K562 (cell line): ENCODE measurements around the gene CREB3L2. TPM values are rescaled to one million over a fixed set of nuclear protein-coding genes. Genes with fewer than 3 reads are reported as not detected.

ENCODE experiments used
- ATAC-seq: fragments of 200-7000 bp; cut with Tn5 transposase; 3 replicates; pipeline ENCODE4 v1.9.1; 2020; ENCODE audit warnings: moderate library complexity
- BruUV-seq: library from RNA; stranded (reverse); fragments of 400-500 nt; replicated peaks from 2 replicates; lab custom pipeline; 2021; lab: Mats Ljungman, UMichigan
- CTCF ChIA-PET: fragments of 300-600 bp; formaldehyde crosslinking; extraction: SDS; loops from one replicate; lab custom pipeline; 2021; ENCODE audit warnings: low intra/inter-chr PET ratio; lab: Yijun Ruan, JAX
- POLR2A ChIA-PET: fragments of 300-600, 350-650 bp; sonication (Branson Sonifier 250); formaldehyde crosslinking; extraction: SDS; loops from one replicate; lab custom pipeline; 2021; ENCODE audit warnings: antibody characterized with exemption, inconsistent platforms; lab: Yijun Ruan, JAX
- DNase-seq, 4 experiments: peaks; one replicate each; pipeline versions ENCODE4 v3.0.0 to v3.0.0-alpha.2; 2011 to 2018; ENCODE audit warnings: low spot score in 3 of 4, mixed read lengths in 3 of 4; ENCODE audit errors: extremely low read depth in 1 of 4
- FAIRE-seq: peaks from 2 replicates; lab custom pipeline; 2011; peaks lifted over from hg19 to GRCh38; lab: Jason Lieb, UNC
- H2AFZ ChIP-seq: 2 replicates; pipeline ENCODE4 v1.6.0; 2011; ENCODE audit warnings: low read depth, low read length, control low read depth, inconsistent platforms
- H3K27ac ChIP-seq: fragments of 200-600 bp; 3 replicates; pipeline ENCODE4 v1.8.0; 2011; ENCODE audit warnings: low read depth, mild to moderate bottlenecking, control low read depth, inconsistent platforms, low read length, moderate library complexity, mixed read lengths; ENCODE audit errors: extremely low read depth
- H3K27me3 ChIP-seq, 2 experiments: fragments of 300-600 bp in 1 of 2; 2 replicates in 1 of 2; 3 replicates in 1 of 2; pipeline versions ENCODE4 v1.6.0 to v1.8.0; 2011; ENCODE audit warnings: inconsistent platforms in 2 of 2, low read length in 2 of 2, mild to moderate bottlenecking in 1 of 2, mixed read lengths in 1 of 2, moderate library complexity in 1 of 2; ENCODE audit not compliant: control insufficient read depth in 2 of 2, insufficient read depth in 2 of 2
- H3K36me3 ChIP-seq: fragments of 300-600 bp; 3 replicates; pipeline ENCODE4 v1.8.0; 2011; ENCODE audit warnings: mild to moderate bottlenecking, low read length, inconsistent platforms; ENCODE audit not compliant: control insufficient read depth, insufficient read depth
- H3K4me1 ChIP-seq, 2 experiments: fragments of 200-600 bp in 1 of 2; replicated peaks in 1 of 2; 2 replicates in 1 of 2; 3 replicates in 1 of 2; pipeline versions ENCODE4 v1.5.1 to v1.8.0; 2011; ENCODE audit warnings: inconsistent platforms in 2 of 2, low read length in 2 of 2, mild to moderate bottlenecking in 1 of 2, mixed read lengths in 1 of 2, moderate library complexity in 1 of 2; ENCODE audit not compliant: control insufficient read depth in 2 of 2, insufficient read depth in 2 of 2
- H3K4me2 ChIP-seq: 2 replicates; pipeline ENCODE4 v1.6.1; 2011; ENCODE audit warnings: low read length, control low read depth, inconsistent platforms, mixed read lengths; ENCODE audit not compliant: insufficient read depth
- H3K4me3 ChIP-seq: fragments of 200-600 bp; sonication (generic), shearing (Covaris generic); 2 replicates; pipeline ENCODE4 v1.5.1; 2016; ENCODE audit warnings: control low read depth, inconsistent platforms
- H3K79me2 ChIP-seq: fragments of 200-600 bp; 3 replicates; pipeline ENCODE4 v1.8.0; 2011; ENCODE audit warnings: low read length, inconsistent platforms; ENCODE audit not compliant: control insufficient read depth, insufficient read depth
- H3K9ac ChIP-seq, 2 experiments: 2 replicates each; pipeline versions ENCODE4 v1.6.0 to v1.6.1; 2011; ENCODE audit warnings: low read depth in 2 of 2, low read length in 2 of 2, control low read depth in 1 of 2, inconsistent platforms in 1 of 2, mild to moderate bottlenecking in 1 of 2, mixed read lengths in 1 of 2; ENCODE audit not compliant: insufficient read depth in 1 of 2
- H3K9me1 ChIP-seq: one replicate; pipeline ENCODE4 v1.6.0; 2011; ENCODE audit warnings: inconsistent platforms, mild to moderate bottlenecking, low read length, moderate library complexity; ENCODE audit not compliant: control insufficient read depth, insufficient read depth
- H3K9me3 ChIP-seq: replicated peaks from 2 replicates; pipeline ENCODE4 v1.5.1; 2011; ENCODE audit warnings: low read depth, low read length, inconsistent platforms; ENCODE audit not compliant: control insufficient read depth, insufficient read depth
- H4K20me1 ChIP-seq: replicated peaks from 2 replicates; pipeline ENCODE4 v1.6.1; 2011; ENCODE audit warnings: low read length, inconsistent platforms, mixed read lengths; ENCODE audit not compliant: control insufficient read depth, insufficient read depth
- E4F1 ChIP-seq: fragments of 250-450 bp; sonication (Bioruptor Pico); IDR thresholded peaks from 2 replicates; pipeline ENCODE4 v1.5.0; 2021; ENCODE audit warnings: mild to moderate bottlenecking, borderline replicate concordance
- FOXK2 ChIP-seq, 2 experiments: fragments of 450-650 bp; IDR thresholded peaks in 1 of 2; conservative IDR thresholded peaks in 1 of 2; 2 replicates each; pipeline ENCODE4 v1.6.1; 2016; ENCODE audit warnings: low read depth in 2 of 2, mild to moderate bottlenecking in 1 of 2
- HNRNPK ChIP-seq: fragments of 200-400 bp; formaldehyde crosslinking; IDR thresholded peaks from one replicate; pipeline ENCODE4 v1.6.1; 2018; ENCODE audit warnings: mild to moderate bottlenecking, low read depth, low read length; ENCODE audit not compliant: poor library complexity, severe bottlenecking
- MAFK ChIP-seq: IDR thresholded peaks from 2 replicates; pipeline ENCODE4 v1.6.1; 2011; ENCODE audit warnings: low read length, improper control_type of control experiment
- SMARCE1 ChIP-seq: fragments of 450-650 bp; IDR thresholded peaks from 2 replicates; pipeline ENCODE4 v1.7.1; 2016; ENCODE audit warnings: mild to moderate bottlenecking
- TEAD4 ChIP-seq, 2 experiments: sonication (generic) in 1 of 2; formaldehyde crosslinking in 1 of 2; IDR thresholded peaks; 2 replicates each; pipeline versions ENCODE4 v1.6.1 to v1.8.0; 2012 to 2022; ENCODE audit warnings: borderline replicate concordance in 1 of 2, inconsistent platforms in 1 of 2, low read length in 1 of 2, mild to moderate bottlenecking in 1 of 2, missing genetic modification reagents in 1 of 2
- ZBTB12 ChIP-seq: fragments of 250-450 bp; sonication (Bioruptor Pico); IDR thresholded peaks from 2 replicates; pipeline ENCODE4 v1.4.0; 2020
- ZBTB7A ChIP-seq: IDR thresholded peaks from 2 replicates; pipeline ENCODE4 v1.6.1; 2011; ENCODE audit warnings: low read depth, mild to moderate bottlenecking, low read length, moderate library complexity, borderline replicate concordance; ENCODE audit not compliant: control insufficient read depth
- ZNF134 ChIP-seq: fragments of 250-450 bp; sonication (Bioruptor Pico); conservative IDR thresholded peaks from 2 replicates; pipeline ENCODE4 v1.4.0; 2020
- ZNF316 ChIP-seq: fragments of 450-650 bp; IDR thresholded peaks from 2 replicates; pipeline ENCODE4 v1.6.1; 2016
- ZNF717 ChIP-seq: fragments of 250-450 bp; sonication (Bioruptor Pico); IDR thresholded peaks from 2 replicates; pipeline ENCODE4 v1.5.0; 2021
- WGBS: fragments of 100-300 bp; shearing (Covaris generic); methylation state at CpG from one replicate; pipeline ENCODE4 v1.1.6; 2016; ENCODE audit warnings: low coverage, mixed read lengths; ENCODE audit not compliant: insufficient coverage; ENCODE audit errors: missing lambda C conversion rate; 5-methylcytosine and 5-hydroxymethylcytosine counted together
- in situ Hi-C: fragments of 300-500 bp; cut with MboI; formaldehyde crosslinking; loops from 4 replicates; pipeline ENCODE4 v1.15.0; 2018; ENCODE audit warnings: inconsistent platforms, mixed read lengths
- intact Hi-C: fragments of 100-400 bp; cut with micrococcal nuclease; formaldehyde crosslinking; loops from 2 replicates; pipeline ENCODE4 v1.14.2; 2022
- polyA plus RNA-seq, 8 experiments: library from polyadenylated mRNA; depleted of rRNA in 4 of 8; stranded (reverse) in 5 of 8; unstranded in 3 of 8; fragments of >200 nt; fragmentation: Nextera tagmentation in 2 of 8; fragmentation: Illumina TruSeq in 1 of 8; extraction: Ambion mirVana in 2 of 8; extraction: Trizol in 1 of 8; gene quantifications; 2 replicates each; pipeline versions ENCODE4 v1.2.1 to v1.2.3, GENCODE V29; 2011 to 2014; ENCODE audit warnings: inconsistent platforms in 1 of 8, missing spikeins in 1 of 8
- total RNA-seq, 7 experiments: library from RNA; depleted of rRNA in 6 of 7; stranded (reverse); fragments of >200 nt in 6 of 7; fragmentation: Illumina TruSeq in 2 of 7; extraction: Trizol in 2 of 7; gene quantifications; 2 replicates each; pipeline versions ENCODE4 v1.2.1 to v1.2.3, GENCODE V29; 2011 to 2021; ENCODE audit warnings: low replicate concordance in 1 of 7
- TF ChIP-seq, protein P1 (sequence below): fragments of 450-650 bp; IDR thresholded peaks from 2 replicates; pipeline ENCODE4 v1.6.1; 2017; ENCODE audit warnings: antibody characterized with exemption, mild to moderate bottlenecking

Gene CREB3L2
- total and polyA plus RNA-seq, 9 of the 15 experiments (the other 6 are each of a cell fraction or from before 2014, with no cell fraction given): 7.1 to 45.6 (median 15.8) TPM

GRCh38 chr7:137933270-137934017, 68.4 kb downstream of the CREB3L2 start:
- WGBS: 40% methylated on average over 11 of the region's 11 CpGs
- H3K27ac ChIP-seq: peak overlapping the region; percentile 60
- FAIRE-seq: peak; percentile 81
- peaks cover 84% of the 10 kb centered on the region for H3K79me2 ChIP-seq
- POLR2A ChIA-PET: interaction anchor here (0.6 to 1.3 kb wide), 3 partner anchors 21 to 828 kb away, joined by 3 read pairs; no protein-coding TSS in a partner anchor
- peak overlapping the region; percentile 41 for H2AFZ ChIP-seq
- no peaks in the 10 kb centered on the region for H3K9me1 ChIP-seq
- intact Hi-C loops (loop anchor here (1.0 to 2.0 kb wide), 2 partner anchors 33 to 69 kb away; partner anchors contain the start of gene CREB3L2), in situ Hi-C loops (no loop called here)
- no peaks in the 10 kb centered on the region for H3K9me3 ChIP-seq
- no peaks in the 10 kb centered on the region for H4K20me1 ChIP-seq
- peaks cover 8% of the 10 kb centered on the region for H3K36me3 ChIP-seq
- CTCF ChIA-PET: no interaction called here
- peak overlapping the region; percentile 36 to 77 for H3K9ac ChIP-seq
- peak; percentile 73 for ATAC-seq
- H3K4me2 ChIP-seq: peak overlapping the region; percentile 52
- no peaks in the 10 kb centered on the region for H3K27me3 ChIP-seq
- H3K4me1 ChIP-seq: peaks cover 18 to 57% of the 10 kb centered on the region in 2 experiments
- peak; percentile 61 to 81 (median 62) for DNase-seq
- H3K4me3 ChIP-seq: no peak overlapping the region
- no TSS peak for BruUV-seq
- TF ChIP-seq HNRNPK: no peak
- TF ChIP-seq FOXK2 (conservative IDR thresholded peaks at IDR 0.05 in 1 of 2, IDR thresholded peaks at IDR 0.05 in 1 of 2; ENCODE audit: low read depth in 2 of 2): 0 out of 4 replicates have a peak, but pooled peaks of 1 of the 2 experiments have one; percentile 46
- TF ChIP-seq, protein P1, sequence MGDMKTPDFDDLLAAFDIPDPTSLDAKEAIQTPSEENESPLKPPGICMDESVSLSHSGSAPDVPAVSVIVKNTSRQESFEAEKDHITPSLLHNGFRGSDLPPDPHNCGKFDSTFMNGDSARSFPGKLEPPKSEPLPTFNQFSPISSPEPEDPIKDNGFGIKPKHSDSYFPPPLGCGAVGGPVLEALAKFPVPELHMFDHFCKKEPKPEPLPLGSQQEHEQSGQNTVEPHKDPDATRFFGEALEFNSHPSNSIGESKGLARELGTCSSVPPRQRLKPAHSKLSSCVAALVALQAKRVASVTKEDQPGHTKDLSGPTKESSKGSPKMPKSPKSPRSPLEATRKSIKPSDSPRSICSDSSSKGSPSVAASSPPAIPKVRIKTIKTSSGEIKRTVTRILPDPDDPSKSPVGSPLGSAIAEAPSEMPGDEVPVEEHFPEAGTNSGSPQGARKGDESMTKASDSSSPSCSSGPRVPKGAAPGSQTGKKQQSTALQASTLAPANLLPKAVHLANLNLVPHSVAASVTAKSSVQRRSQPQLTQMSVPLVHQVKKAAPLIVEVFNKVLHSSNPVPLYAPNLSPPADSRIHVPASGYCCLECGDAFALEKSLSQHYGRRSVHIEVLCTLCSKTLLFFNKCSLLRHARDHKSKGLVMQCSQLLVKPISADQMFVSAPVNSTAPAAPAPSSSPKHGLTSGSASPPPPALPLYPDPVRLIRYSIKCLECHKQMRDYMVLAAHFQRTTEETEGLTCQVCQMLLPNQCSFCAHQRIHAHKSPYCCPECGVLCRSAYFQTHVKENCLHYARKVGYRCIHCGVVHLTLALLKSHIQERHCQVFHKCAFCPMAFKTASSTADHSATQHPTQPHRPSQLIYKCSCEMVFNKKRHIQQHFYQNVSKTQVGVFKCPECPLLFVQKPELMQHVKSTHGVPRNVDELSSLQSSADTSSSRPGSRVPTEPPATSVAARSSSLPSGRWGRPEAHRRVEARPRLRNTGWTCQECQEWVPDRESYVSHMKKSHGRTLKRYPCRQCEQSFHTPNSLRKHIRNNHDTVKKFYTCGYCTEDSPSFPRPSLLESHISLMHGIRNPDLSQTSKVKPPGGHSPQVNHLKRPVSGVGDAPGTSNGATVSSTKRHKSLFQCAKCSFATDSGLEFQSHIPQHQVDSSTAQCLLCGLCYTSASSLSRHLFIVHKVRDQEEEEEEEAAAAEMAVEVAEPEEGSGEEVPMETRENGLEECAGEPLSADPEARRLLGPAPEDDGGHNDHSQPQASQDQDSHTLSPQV: peak; percentile 79
- peak; percentile 51; the same call in 1 of the 2 replicates for TF ChIP-seq TEAD4 (IDR thresholded peaks at IDR 0.05; ENCODE audit: low read length)
- TF ChIP-seq TEAD4 (CRISPR knock-in tag; IDR thresholded peaks at IDR 0.05; ENCODE audit: borderline replicate concordance): no peak
- peak; percentile 77 for TF ChIP-seq SMARCE1
- TF ChIP-seq ZNF134 (CRISPR knock-in tag): 0 out of 2 replicates have a peak, but pooled peaks have one; percentile 8
- TF ChIP-seq ZBTB12 (CRISPR knock-in tag): no peak
- no peak for TF ChIP-seq MAFK
- peak; percentile 54 for TF ChIP-seq ZNF316
- TF ChIP-seq ZBTB7A: peak; percentile 55; the same call in 1 of the 2 replicates
- no peak for TF ChIP-seq E4F1
- TF ChIP-seq ZNF717: no peak
